Esophagus (tissue), 2 donors: ENCODE results near the gene EDNRA. TPM values are rescaled to one million over a fixed set of nuclear protein-coding genes. Genes with fewer than 3 reads are reported as not detected.

ENCODE experiments used
- H3K27ac ChIP-seq, 2 donors: one replicate each; pipeline ENCODE4 v1.5.1; 2013; ENCODE audit warnings: low read depth in 2 of 2, mild to moderate bottlenecking in 2 of 2, inconsistent platforms in 1 of 2, low read length in 1 of 2, moderate library complexity in 1 of 2
- H3K27me3 ChIP-seq, 2 donors: one replicate each; pipeline ENCODE4 v1.6.1; 2013; ENCODE audit warnings: low read length in 2 of 2, control low read depth in 1 of 2, mild to moderate bottlenecking in 1 of 2; ENCODE audit not compliant: insufficient read depth in 2 of 2, control insufficient read depth in 1 of 2
- H3K36me3 ChIP-seq, 2 donors: one replicate each; pipeline ENCODE4 v1.6.1; 2013; ENCODE audit warnings: low read length in 1 of 2; ENCODE audit not compliant: control insufficient read depth in 2 of 2, insufficient read depth in 2 of 2
- H3K4me1 ChIP-seq, 2 donors: one replicate each; pipeline ENCODE4 v1.6.1; 2013; ENCODE audit warnings: low read length in 1 of 2; ENCODE audit not compliant: control insufficient read depth in 2 of 2, insufficient read depth in 2 of 2
- H3K4me3 ChIP-seq, 2 donors: one replicate each; pipeline ENCODE4 v1.5.1; 2013; ENCODE audit warnings: low read length in 2 of 2, mild to moderate bottlenecking in 2 of 2, low read depth in 1 of 2, moderate library complexity in 1 of 2
- H3K9me3 ChIP-seq, 2 donors: one replicate each; pipeline ENCODE4 v1.6.1; 2013; ENCODE audit warnings: mild to moderate bottlenecking in 2 of 2, low read depth in 1 of 2, low read length in 1 of 2, moderate library complexity in 1 of 2; ENCODE audit not compliant: control insufficient read depth in 2 of 2, insufficient read depth in 1 of 2
- WGBS, 2 donors: extraction: QIAGEN DNeasy Blood & Tissue Kit; methylation state at CpG; one replicate each; pipeline ENCODE4 v1.1.7; 2013; 5-methylcytosine and 5-hydroxymethylcytosine counted together
- polyA plus RNA-seq, 2 donors: library from polyadenylated mRNA; stranded (reverse); fragments of 200-250 nt; gene quantifications; one replicate each; pipeline ENCODE4 v1.2.3, GENCODE V29; 2013
- donor health status: healthy with polysubstance abuse.
- donor health status: Bipolar disorder and iron deficiency.

EDNRA gene
- polyA plus RNA-seq, 2 donors = 0.49 to 1.6 TPM

DNA sequence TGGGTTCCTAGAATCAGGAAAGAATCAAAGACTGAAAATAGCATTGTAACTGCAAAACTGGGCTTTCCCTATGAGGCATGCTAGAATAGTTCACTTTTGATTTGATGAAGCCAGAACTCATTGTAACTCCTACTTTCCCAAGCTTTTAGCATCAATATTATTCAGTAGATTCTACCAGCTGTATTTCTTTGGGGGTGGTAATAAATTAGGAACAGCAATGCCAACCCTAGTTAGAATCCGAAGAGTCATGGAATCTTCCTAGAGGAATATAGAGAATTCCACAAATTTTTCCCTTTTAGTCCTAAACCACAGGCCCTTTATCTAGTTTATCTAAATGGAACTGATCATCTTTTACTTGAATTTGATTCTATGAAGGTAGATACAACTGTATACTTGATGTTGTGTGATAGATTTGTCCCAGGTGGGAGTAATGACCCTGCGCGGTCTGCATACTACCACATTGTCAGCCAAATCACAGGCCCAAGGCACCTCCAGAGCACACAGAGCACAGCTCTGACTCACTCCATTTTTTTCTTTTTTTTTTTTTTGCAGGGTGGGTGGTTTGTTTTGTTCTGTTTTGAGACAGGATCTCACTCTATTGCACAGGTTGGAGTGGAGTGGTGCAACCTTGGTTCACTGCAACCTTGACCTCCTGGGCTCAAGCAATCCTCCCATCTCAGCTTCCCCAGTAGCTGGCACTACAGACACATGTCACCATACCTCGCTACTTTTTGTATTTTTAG, 66.6 kb downstream of the EDNRA start:
- H3K27me3 ChIP-seq = no peaks in the 10 kb centered on the region
- H3K27ac ChIP-seq = no peak overlapping the region
- 86 to 88% methylated on average over 4 of the region's 4 CpGs for WGBS, 2 donors
- no peak overlapping the region for H3K4me3 ChIP-seq
- H3K9me3 ChIP-seq = no peaks in the 10 kb centered on the region
- H3K36me3 ChIP-seq = no peaks in the 10 kb centered on the region
- no peaks in the 10 kb centered on the region for H3K4me1 ChIP-seq

DNA sequence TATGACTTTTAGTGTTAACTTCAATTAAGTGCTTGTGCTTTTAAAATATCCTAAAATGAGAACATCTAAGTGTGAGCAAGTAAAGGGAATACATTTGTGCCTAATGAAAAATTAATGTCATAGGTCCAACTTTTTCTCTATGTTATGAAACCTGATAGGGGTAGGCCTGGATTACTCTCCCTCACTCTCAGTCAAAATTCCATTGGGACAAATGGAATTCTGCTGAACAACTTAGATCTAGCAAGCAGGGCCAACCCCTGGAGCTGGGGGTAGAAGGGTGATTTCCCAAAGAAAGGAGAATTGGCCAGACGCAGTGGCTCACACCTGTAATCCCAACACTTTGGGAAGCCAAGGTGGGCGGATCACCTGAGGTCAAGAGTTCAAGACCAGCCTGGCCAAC, 67.4 kb downstream of the EDNRA start:
- no peaks in the 10 kb centered on the region for H3K36me3 ChIP-seq
- H3K4me1 ChIP-seq = no peaks in the 10 kb centered on the region
- no peaks in the 10 kb centered on the region for H3K27me3 ChIP-seq
- H3K9me3 ChIP-seq = no peaks in the 10 kb centered on the region
- no peak overlapping the region for H3K4me3 ChIP-seq
- WGBS, 2 donors = 87 to 93% methylated on average over 2 of the region's 2 CpGs
- no peak overlapping the region for H3K27ac ChIP-seq

GRCh38 chr4:147550626-147551246, 69.8 kb downstream of the EDNRA start:
- no peak overlapping the region for H3K4me3 ChIP-seq
- no peaks in the 10 kb centered on the region for H3K9me3 ChIP-seq
- 49 to 53% methylated on average over 8 of the region's 8 CpGs for WGBS, 2 donors
- H3K27ac ChIP-seq = no peak overlapping the region
- no peaks in the 10 kb centered on the region for H3K4me1 ChIP-seq
- no peaks in the 10 kb centered on the region for H3K36me3 ChIP-seq
- H3K27me3 ChIP-seq = no peaks in the 10 kb centered on the region

DNA sequence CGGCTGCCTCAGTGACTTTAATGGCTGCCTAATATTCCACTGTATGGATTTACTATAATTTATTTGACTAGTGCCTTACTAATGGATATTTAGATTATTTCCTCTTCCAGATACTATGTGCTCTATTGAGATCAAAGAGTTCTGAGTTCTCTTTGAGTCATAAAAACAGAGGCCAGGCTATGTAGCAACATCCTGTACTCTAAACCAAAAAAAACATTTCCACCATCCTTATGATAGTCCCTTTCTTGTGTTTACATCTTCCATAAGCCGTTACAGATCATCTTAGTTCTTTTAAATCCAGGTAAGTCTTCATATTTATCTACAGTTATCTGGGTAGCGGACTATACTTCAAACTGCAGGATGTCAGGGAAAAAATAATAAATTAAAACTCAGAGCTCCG, 79.7 kb downstream of the EDNRA start:
- Histone ChIP-seq H3K9me3 (peaks cover 0 to 2% of the 10 kb centered on the region in 2 donors), H3K27ac (no peak overlapping the region), H3K4me1 (no peaks in the 10 kb centered on the region), H3K36me3 (no peaks in the 10 kb centered on the region), H3K27me3 (no peaks in the 10 kb centered on the region), H3K4me3 (no peak overlapping the region)
- 87 to 89% methylated on average over 4 of the region's 4 CpGs for WGBS, 2 donors

GRCh38 chr4:147566762-147567161, 85.9 kb downstream of the EDNRA start:
- no peak overlapping the region for H3K4me3 ChIP-seq
- H3K27me3 ChIP-seq = no peaks in the 10 kb centered on the region
- H3K27ac ChIP-seq = no peak overlapping the region
- H3K36me3 ChIP-seq = no peaks in the 10 kb centered on the region
- peaks cover 0 to 2% of the 10 kb centered on the region in 2 donors for H3K9me3 ChIP-seq
- H3K4me1 ChIP-seq = no peaks in the 10 kb centered on the region

- Histone ChIP-seq H3K4me3 (no peak overlapping the region), H3K27me3 (no peaks in the 10 kb centered on the region), H3K4me1 (no peaks in the 10 kb centered on the region), H3K9me3 (peaks cover 0 to 2% of the 10 kb centered on the region in 2 donors), H3K27ac (no peak overlapping the region), H3K36me3 (no peaks in the 10 kb centered on the region)
- 92 to 96% methylated on average over 1 of the region's 1 CpG for WGBS, 2 donors
Observed at GRCh38 chr4:147567276-147567675, 86.4 kb downstream of the EDNRA start.

GRCh38 chr4:147570616-147571015, 89.7 kb downstream of the EDNRA start:
- no peaks in the 10 kb centered on the region for H3K4me1 ChIP-seq
- H3K36me3 ChIP-seq = no peaks in the 10 kb centered on the region
- WGBS, 2 donors = 47 to 48% methylated on average over 4 of the region's 4 CpGs
- no peaks in the 10 kb centered on the region for H3K27me3 ChIP-seq
- no peaks in the 10 kb centered on the region for H3K9me3 ChIP-seq
- no peak overlapping the region for H3K27ac ChIP-seq
- H3K4me3 ChIP-seq = no peak overlapping the region

GRCh38 chr4:147571036-147571770, 90.3 kb downstream of the EDNRA start:
- no peaks in the 10 kb centered on the region for H3K36me3 ChIP-seq
- no peaks in the 10 kb centered on the region for H3K27me3 ChIP-seq
- H3K27ac ChIP-seq = no peak overlapping the region
- H3K4me1 ChIP-seq = no peaks in the 10 kb centered on the region
- H3K4me3 ChIP-seq = no peak overlapping the region
- 42 to 50% methylated on average over 5 of the region's 5 CpGs for WGBS, 2 donors
- no peaks in the 10 kb centered on the region for H3K9me3 ChIP-seq

GRCh38 chr4:147576084-147576483, 95.2 kb downstream of the EDNRA start:
- H3K4me3 ChIP-seq = no peak overlapping the region
- no peak overlapping the region for H3K27ac ChIP-seq
- 85% methylated on average over 3 of the region's 3 CpGs for WGBS, 2 donors
- no peaks in the 10 kb centered on the region for H3K27me3 ChIP-seq
- no peaks in the 10 kb centered on the region for H3K4me1 ChIP-seq
- no peaks in the 10 kb centered on the region for H3K9me3 ChIP-seq
- no peaks in the 10 kb centered on the region for H3K36me3 ChIP-seq
